Liver (tissue), 9 donors: ENCODE results near the gene FARS2. TPM values are rescaled to one million over a fixed set of nuclear protein-coding genes. Genes with fewer than 3 reads are reported as not detected.

Experiments
- DNase-seq: peaks from one replicate; pipeline ENCODE4 v3.0.0-alpha.2; 2017; ENCODE audit warnings: low spot score
- H3K27ac ChIP-seq, 2 donors: one replicate each; pipeline ENCODE4 v1.7.0; 2013; ENCODE audit warnings: inconsistent platforms in 2 of 2, low read length in 2 of 2, control low read depth in 1 of 2, low read depth in 1 of 2, mild to moderate bottlenecking in 1 of 2
- H3K27me3 ChIP-seq, 4 donors: one replicate each; pipeline versions ENCODE4 v1.6.1 to v1.7.0; 2013; ENCODE audit warnings: low read length in 3 of 4, inconsistent platforms in 1 of 4, mild to moderate bottlenecking in 1 of 4, moderate library complexity in 1 of 4; ENCODE audit not compliant: control insufficient read depth in 4 of 4, insufficient read depth in 4 of 4
- H3K36me3 ChIP-seq, 4 donors: one replicate each; pipeline versions ENCODE4 v1.6.1 to v1.7.0; 2013; ENCODE audit warnings: low read length in 3 of 4, mild to moderate bottlenecking in 3 of 4, low read depth in 1 of 4, moderate library complexity in 1 of 4; ENCODE audit not compliant: control insufficient read depth in 4 of 4, insufficient read depth in 3 of 4
- H3K4me1 ChIP-seq, 4 donors: one replicate each; pipeline versions ENCODE4 v1.6.1 to v1.7.0; 2013; ENCODE audit warnings: low read length in 3 of 4, mild to moderate bottlenecking in 3 of 4, moderate library complexity in 1 of 4; ENCODE audit not compliant: control insufficient read depth in 4 of 4, insufficient read depth in 4 of 4
- H3K4me3 ChIP-seq, 3 donors: one replicate each; pipeline versions ENCODE4 v1.6.1 to v1.7.0; 2013; ENCODE audit warnings: low read length in 3 of 3, control low read depth in 1 of 3, low read depth in 1 of 3, mild to moderate bottlenecking in 1 of 3
- H3K9ac ChIP-seq, 2 donors: one replicate each; pipeline ENCODE4 v1.7.0; 2013; ENCODE audit warnings: low read length in 2 of 2, mild to moderate bottlenecking in 2 of 2, moderate library complexity in 2 of 2, control low read depth in 1 of 2, low read depth in 1 of 2
- H3K9me3 ChIP-seq, 4 donors: one replicate each; pipeline versions ENCODE4 v1.6.1 to v1.7.0; 2013; ENCODE audit warnings: low read length in 3 of 4; ENCODE audit not compliant: control insufficient read depth in 4 of 4
- FOXA1 ChIP-seq: IDR thresholded peaks from 2 replicates; pipeline ENCODE4 v1.6.1; 2016; ENCODE audit warnings: antibody characterized with exemption
- FOXA2 ChIP-seq: IDR thresholded peaks from 2 replicates; pipeline ENCODE4 v1.6.1; 2016; ENCODE audit warnings: antibody characterized with exemption
- GABPA ChIP-seq, 2 donors: IDR thresholded peaks in 1 of 2; conservative IDR thresholded peaks in 1 of 2; 2 replicates each; pipeline ENCODE4 v1.6.1; 2016; ENCODE audit warnings: antibody characterized with exemption in 2 of 2, mild to moderate bottlenecking in 1 of 2, moderate library complexity in 1 of 2
- HNF4A ChIP-seq, 2 donors: conservative IDR thresholded peaks; 2 replicates each; pipeline ENCODE4 v1.6.1; 2016; ENCODE audit warnings: antibody characterized with exemption in 2 of 2, mild to moderate bottlenecking in 2 of 2
- HNF4G ChIP-seq: IDR thresholded peaks from 2 replicates; pipeline ENCODE4 v1.6.1; 2016; ENCODE audit warnings: antibody characterized with exemption
- JUND ChIP-seq, 2 donors: IDR thresholded peaks; 2 replicates each; pipeline ENCODE4 v1.6.1; 2016; ENCODE audit warnings: antibody characterized with exemption in 2 of 2
- NR2F2 ChIP-seq: IDR thresholded peaks from 2 replicates; pipeline ENCODE4 v1.6.1; 2016; ENCODE audit warnings: antibody characterized with exemption
- RAD21 ChIP-seq, 2 donors: IDR thresholded peaks; 2 replicates each; pipeline ENCODE4 v1.6.1; 2016; ENCODE audit warnings: antibody characterized with exemption in 2 of 2, mild to moderate bottlenecking in 2 of 2
- RXRA ChIP-seq, 2 donors: IDR thresholded peaks; 2 replicates each; pipeline ENCODE4 v1.6.1; 2017 to 2018; ENCODE audit warnings: antibody characterized with exemption in 2 of 2, mild to moderate bottlenecking in 1 of 2
- SP1 ChIP-seq: IDR thresholded peaks from 2 replicates; pipeline ENCODE4 v1.6.1; 2018; ENCODE audit warnings: antibody characterized with exemption, mild to moderate bottlenecking
- TAF1 ChIP-seq: conservative IDR thresholded peaks from 2 replicates; pipeline ENCODE4 v1.6.1; 2016; ENCODE audit warnings: antibody characterized with exemption, mild to moderate bottlenecking
- YY1 ChIP-seq: IDR thresholded peaks from 2 replicates; pipeline ENCODE4 v1.6.1; 2016; ENCODE audit warnings: antibody characterized with exemption, mild to moderate bottlenecking
- WGBS: extraction: QIAGEN DNeasy Blood & Tissue Kit; methylation state at CpG from one replicate; pipeline ENCODE4 v1.1.7; 2013; 5-methylcytosine and 5-hydroxymethylcytosine counted together
- polyA plus RNA-seq, 2 donors: library from polyadenylated mRNA; stranded (reverse) in 1 of 2; unstranded in 1 of 2; fragments of 200-250 nt in 1 of 2; fragments of >200 nt in 1 of 2; fragmentation: Nextera tagmentation in 1 of 2; extraction: Ambion mirVana in 1 of 2; gene quantifications; one replicate each; pipeline versions ENCODE4 v1.2.1 to v1.2.3, GENCODE V29; 2013 to 2015
- total RNA-seq, 2 donors: library from RNA; depleted of rRNA; stranded (reverse); fragments of >200 nt; gene quantifications; one replicate each; pipeline ENCODE4 v1.2.3, GENCODE V29; 2014
- TF ChIP-seq, protein P1 (sequence below): IDR thresholded peaks from 2 replicates; pipeline ENCODE4 v1.6.1; 2016; ENCODE audit warnings: antibody characterized with exemption
- TF ChIP-seq, protein P2 (sequence below): IDR thresholded peaks from 2 replicates; pipeline ENCODE4 v1.6.1; 2016; ENCODE audit warnings: antibody characterized with exemption
- TF ChIP-seq, protein P3 (sequence below): fragments of 150-350 bp; IDR thresholded peaks from 2 replicates; pipeline ENCODE4 v1.5.1; 2017; ENCODE audit warnings: improper control_type of control experiment, low read depth, low read length; ENCODE audit not compliant: missing input control
- TF ChIP-seq, protein P4 (sequence below): IDR thresholded peaks from 2 replicates; pipeline ENCODE4 v1.6.1; 2016; ENCODE audit warnings: antibody characterized with exemption
- TF ChIP-seq, protein P5 (sequence below): IDR thresholded peaks from 2 replicates; pipeline ENCODE4 v1.6.1; 2016; ENCODE audit warnings: antibody characterized with exemption, mild to moderate bottlenecking
- donor health status: healthy.
- donor health status: healthy.
- donor health status: healthy.
- donor health status: healthy.
- donor health status: healthy.

FARS2 gene
- total and polyA plus RNA-seq, 4 donors = 7.8 to 25.9 (median 11.2) TPM

DNA sequence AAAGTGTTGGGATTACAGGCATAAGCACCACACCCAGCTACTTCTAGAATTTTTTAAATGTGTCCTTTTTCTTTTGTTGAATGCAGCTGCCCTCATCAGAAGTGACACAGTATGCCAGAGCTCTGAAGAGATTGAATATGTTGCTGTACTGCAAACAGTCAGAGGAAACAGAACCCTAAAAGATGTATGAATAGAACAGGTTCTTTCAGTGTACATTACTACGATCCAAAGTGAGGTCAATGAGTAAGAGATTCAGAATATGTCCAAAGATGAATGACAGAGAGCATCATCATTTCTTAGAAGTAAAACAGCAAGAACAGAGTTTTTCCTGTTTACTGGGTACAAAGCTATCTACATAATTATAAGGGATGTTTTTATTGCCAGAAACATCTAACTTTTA is 476.9 kb downstream of the FARS2 start:
- no peaks in the 10 kb centered on the region for H3K4me1 ChIP-seq
- no peak overlapping the region for H3K4me3 ChIP-seq
- 96% methylated on average over 1 of the region's 1 CpG for WGBS
- no peak overlapping the region for H3K27ac ChIP-seq
- H3K9me3 ChIP-seq = no peaks in the 10 kb centered on the region
- TF ChIP-seq TAF1 (no peak), GABPA (IDR thresholded peaks at IDR 0.05 in 1 of 2, conservative IDR thresholded peaks at IDR 0.05 in 1 of 2) (no peak), YY1 (no peak), NR2F2 (no peak), JUND (IDR thresholded peaks at IDR 0.05) (no peak), SP1 (no peak), RXRA (IDR thresholded peaks at IDR 0.05) (no peak), HNF4G (no peak), FOXA2 (no peak), HNF4A (conservative IDR thresholded peaks at IDR 0.05) (no peak), FOXA1 (no peak)
- TF ChIP-seq, protein P1, sequence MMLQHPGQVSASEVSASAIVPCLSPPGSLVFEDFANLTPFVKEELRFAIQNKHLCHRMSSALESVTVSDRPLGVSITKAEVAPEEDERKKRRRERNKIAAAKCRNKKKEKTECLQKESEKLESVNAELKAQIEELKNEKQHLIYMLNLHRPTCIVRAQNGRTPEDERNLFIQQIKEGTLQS = no peak
- TF ChIP-seq, protein P2, sequence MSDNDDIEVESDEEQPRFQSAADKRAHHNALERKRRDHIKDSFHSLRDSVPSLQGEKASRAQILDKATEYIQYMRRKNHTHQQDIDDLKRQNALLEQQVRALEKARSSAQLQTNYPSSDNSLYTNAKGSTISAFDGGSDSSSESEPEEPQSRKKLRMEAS = no peak
- TF ChIP-seq, protein P3, sequence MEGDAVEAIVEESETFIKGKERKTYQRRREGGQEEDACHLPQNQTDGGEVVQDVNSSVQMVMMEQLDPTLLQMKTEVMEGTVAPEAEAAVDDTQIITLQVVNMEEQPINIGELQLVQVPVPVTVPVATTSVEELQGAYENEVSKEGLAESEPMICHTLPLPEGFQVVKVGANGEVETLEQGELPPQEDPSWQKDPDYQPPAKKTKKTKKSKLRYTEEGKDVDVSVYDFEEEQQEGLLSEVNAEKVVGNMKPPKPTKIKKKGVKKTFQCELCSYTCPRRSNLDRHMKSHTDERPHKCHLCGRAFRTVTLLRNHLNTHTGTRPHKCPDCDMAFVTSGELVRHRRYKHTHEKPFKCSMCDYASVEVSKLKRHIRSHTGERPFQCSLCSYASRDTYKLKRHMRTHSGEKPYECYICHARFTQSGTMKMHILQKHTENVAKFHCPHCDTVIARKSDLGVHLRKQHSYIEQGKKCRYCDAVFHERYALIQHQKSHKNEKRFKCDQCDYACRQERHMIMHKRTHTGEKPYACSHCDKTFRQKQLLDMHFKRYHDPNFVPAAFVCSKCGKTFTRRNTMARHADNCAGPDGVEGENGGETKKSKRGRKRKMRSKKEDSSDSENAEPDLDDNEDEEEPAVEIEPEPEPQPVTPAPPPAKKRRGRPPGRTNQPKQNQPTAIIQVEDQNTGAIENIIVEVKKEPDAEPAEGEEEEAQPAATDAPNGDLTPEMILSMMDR = no peak
- TF ChIP-seq, protein P4, sequence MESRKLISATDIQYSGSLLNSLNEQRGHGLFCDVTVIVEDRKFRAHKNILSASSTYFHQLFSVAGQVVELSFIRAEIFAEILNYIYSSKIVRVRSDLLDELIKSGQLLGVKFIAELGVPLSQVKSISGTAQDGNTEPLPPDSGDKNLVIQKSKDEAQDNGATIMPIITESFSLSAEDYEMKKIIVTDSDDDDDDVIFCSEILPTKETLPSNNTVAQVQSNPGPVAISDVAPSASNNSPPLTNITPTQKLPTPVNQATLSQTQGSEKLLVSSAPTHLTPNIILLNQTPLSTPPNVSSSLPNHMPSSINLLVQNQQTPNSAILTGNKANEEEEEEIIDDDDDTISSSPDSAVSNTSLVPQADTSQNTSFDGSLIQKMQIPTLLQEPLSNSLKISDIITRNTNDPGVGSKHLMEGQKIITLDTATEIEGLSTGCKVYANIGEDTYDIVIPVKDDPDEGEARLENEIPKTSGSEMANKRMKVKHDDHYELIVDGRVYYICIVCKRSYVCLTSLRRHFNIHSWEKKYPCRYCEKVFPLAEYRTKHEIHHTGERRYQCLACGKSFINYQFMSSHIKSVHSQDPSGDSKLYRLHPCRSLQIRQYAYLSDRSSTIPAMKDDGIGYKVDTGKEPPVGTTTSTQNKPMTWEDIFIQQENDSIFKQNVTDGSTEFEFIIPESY = no peak
- no peak for DNase-seq
- H3K27me3 ChIP-seq = no peaks in the 10 kb centered on the region
- H3K9ac ChIP-seq = no peak overlapping the region
- no peaks in the 10 kb centered on the region for H3K36me3 ChIP-seq

DNA sequence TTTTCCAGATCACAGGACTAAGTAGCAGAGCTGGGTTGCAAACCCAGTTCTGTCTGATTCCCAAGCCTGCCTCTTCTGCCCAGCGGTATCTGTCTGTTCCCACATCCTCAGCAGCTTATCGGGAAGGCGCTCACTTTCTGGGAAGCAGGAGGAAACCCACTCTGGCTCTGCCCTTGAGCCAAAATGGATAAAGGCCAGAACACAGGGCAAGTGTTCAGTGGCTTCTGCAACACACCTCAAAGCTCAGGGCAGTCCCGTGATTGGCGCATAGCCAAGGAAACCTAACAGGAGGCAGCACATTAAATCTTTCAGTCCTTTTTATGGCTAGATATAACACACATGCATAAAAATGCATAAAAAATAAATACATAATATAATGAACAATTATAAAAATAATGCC is 483.2 kb downstream of the FARS2 start:
- no peak overlapping the region for H3K27ac ChIP-seq
- no peak for TF ChIP-seq RAD21 (IDR thresholded peaks at IDR 0.05)
- no peak for TF ChIP-seq YY1
- H3K9ac ChIP-seq = no peak overlapping the region
- no peaks in the 10 kb centered on the region for H3K9me3 ChIP-seq
- no peak overlapping the region for H3K4me3 ChIP-seq
- DNase-seq = no peak
- no peaks in the 10 kb centered on the region for H3K36me3 ChIP-seq
- 82% methylated on average over 5 of the region's 5 CpGs for WGBS
- H3K4me1 ChIP-seq = no peaks in the 10 kb centered on the region
- H3K27me3 ChIP-seq = no peaks in the 10 kb centered on the region

DNA sequence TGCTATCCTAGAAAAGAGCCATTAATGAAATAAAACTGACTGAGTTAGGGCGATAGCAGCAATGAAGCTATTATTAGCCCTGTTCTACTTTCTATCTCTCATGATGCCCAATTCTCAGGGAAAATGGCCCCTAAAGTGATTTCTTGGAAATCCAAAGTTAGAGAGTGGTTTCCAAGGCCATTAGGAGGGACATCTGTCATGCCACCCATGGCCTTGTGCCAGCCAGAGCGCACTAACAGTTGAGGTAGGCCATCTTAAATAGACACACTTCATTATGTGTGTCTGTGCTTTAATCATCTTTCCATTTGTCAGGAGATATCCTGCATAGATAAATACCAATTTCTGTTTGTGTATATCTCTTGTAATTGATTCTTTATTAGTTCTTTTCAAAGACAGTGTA is 483.8 kb downstream of the FARS2 start:
- no peaks in the 10 kb centered on the region for H3K27me3 ChIP-seq
- no peak for DNase-seq
- no peak overlapping the region for H3K9ac ChIP-seq
- TF ChIP-seq, protein P1 = no peak
- no peak for TF ChIP-seq HNF4G
- no peak for TF ChIP-seq JUND (IDR thresholded peaks at IDR 0.05)
- no peak for TF ChIP-seq FOXA2
- TF ChIP-seq, protein P5, sequence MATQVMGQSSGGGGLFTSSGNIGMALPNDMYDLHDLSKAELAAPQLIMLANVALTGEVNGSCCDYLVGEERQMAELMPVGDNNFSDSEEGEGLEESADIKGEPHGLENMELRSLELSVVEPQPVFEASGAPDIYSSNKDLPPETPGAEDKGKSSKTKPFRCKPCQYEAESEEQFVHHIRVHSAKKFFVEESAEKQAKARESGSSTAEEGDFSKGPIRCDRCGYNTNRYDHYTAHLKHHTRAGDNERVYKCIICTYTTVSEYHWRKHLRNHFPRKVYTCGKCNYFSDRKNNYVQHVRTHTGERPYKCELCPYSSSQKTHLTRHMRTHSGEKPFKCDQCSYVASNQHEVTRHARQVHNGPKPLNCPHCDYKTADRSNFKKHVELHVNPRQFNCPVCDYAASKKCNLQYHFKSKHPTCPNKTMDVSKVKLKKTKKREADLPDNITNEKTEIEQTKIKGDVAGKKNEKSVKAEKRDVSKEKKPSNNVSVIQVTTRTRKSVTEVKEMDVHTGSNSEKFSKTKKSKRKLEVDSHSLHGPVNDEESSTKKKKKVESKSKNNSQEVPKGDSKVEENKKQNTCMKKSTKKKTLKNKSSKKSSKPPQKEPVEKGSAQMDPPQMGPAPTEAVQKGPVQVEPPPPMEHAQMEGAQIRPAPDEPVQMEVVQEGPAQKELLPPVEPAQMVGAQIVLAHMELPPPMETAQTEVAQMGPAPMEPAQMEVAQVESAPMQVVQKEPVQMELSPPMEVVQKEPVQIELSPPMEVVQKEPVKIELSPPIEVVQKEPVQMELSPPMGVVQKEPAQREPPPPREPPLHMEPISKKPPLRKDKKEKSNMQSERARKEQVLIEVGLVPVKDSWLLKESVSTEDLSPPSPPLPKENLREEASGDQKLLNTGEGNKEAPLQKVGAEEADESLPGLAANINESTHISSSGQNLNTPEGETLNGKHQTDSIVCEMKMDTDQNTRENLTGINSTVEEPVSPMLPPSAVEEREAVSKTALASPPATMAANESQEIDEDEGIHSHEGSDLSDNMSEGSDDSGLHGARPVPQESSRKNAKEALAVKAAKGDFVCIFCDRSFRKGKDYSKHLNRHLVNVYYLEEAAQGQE = no peak
- no peak for TF ChIP-seq RXRA (IDR thresholded peaks at IDR 0.05)
- no peak for TF ChIP-seq RAD21 (IDR thresholded peaks at IDR 0.05)
- no peak for TF ChIP-seq GABPA (IDR thresholded peaks at IDR 0.05 in 1 of 2, conservative IDR thresholded peaks at IDR 0.05 in 1 of 2)
- H3K9me3 ChIP-seq = no peaks in the 10 kb centered on the region
- H3K4me3 ChIP-seq = no peak overlapping the region
- 100% methylated on average over 2 of the region's 2 CpGs for WGBS
- H3K36me3 ChIP-seq = no peaks in the 10 kb centered on the region
- no peak overlapping the region for H3K27ac ChIP-seq
- no peaks in the 10 kb centered on the region for H3K4me1 ChIP-seq
